Measurements from ENCODE around the gene SLC39A9. TPM values are rescaled to one million over a fixed set of nuclear protein-coding genes. Genes with fewer than 3 reads are reported as not detected.

SLC39A9 gene
- total and polyA plus RNA-seq, 2 experiments from 2014 or later, result 32.9 to 90.9 TPM

DNA sequence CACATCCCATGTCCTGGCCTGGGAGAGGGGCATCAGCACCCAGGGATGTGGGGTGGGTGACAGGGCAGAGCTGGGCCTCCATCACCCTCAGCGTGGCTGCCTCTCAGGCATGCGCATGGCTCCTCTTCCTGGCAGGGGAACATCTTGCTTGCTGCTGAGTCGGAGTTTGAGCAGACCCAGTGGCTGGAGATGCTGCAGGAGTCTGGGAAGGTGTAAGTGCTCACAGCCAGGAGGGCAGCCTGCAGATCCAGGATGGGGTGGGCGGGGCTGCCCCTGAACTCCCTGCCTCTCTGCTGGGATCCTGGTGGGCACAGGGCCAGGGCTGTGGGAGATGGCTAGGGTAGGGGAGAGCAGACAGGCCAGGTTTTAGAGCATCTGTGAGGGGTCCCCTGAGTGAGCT lies 102.2 kb downstream of the SLC39A9 start:
- in situ Hi-C loops (cut with MboI), result no loop called here
- Histone ChIP-seq H3K36me3 (ENCODE audit: low read depth) (no peaks in the 10 kb centered on the region), H2AFZ (no peak overlapping the region), H3K4me1 (ENCODE audit: insufficient read depth) (no peaks in the 10 kb centered on the region), H3K9ac (no peak overlapping the region), H3K27me3 (replicated peaks; ENCODE audit: insufficient read depth) (peaks cover 10% of the 10 kb centered on the region; the same call in 1 of the 2 replicates), H3K9me2 (ENCODE audit: insufficient read depth) (no peaks in the 10 kb centered on the region), H3K4me3 (no peak overlapping the region), H3K79me2 (ENCODE audit: insufficient read depth) (no peaks in the 10 kb centered on the region), H3K4me2 (ENCODE audit: unreplicated experiment) (no peak overlapping the region), H4K20me1 (ENCODE audit: insufficient read depth) (no peaks in the 10 kb centered on the region), H3K9me3 (ENCODE audit: low read depth) (no peaks in the 10 kb centered on the region), H3F3A (ENCODE audit: insufficient read depth) (no peaks in the 10 kb centered on the region), H3K27ac (no peak overlapping the region)
- no peak for DNase-seq
- 67 to 68% methylated on average over 4 of the region's 4 CpGs for WGBS, 2 experiments (ENCODE audit: low coverage in 1 of 2, low lambda C conversion rate in 2 of 2, missing lambda C conversion rate in 2 of 2)
- TF ChIP-seq EZH2phosphoT487 (IDR thresholded peaks at IDR 0.05; ENCODE audit: insufficient read depth, low read depth) (no peak), EZH2 (IDR thresholded peaks at IDR 0.05; ENCODE audit: insufficient read depth, poor library complexity, severe bottlenecking) (no peak)

DNA sequence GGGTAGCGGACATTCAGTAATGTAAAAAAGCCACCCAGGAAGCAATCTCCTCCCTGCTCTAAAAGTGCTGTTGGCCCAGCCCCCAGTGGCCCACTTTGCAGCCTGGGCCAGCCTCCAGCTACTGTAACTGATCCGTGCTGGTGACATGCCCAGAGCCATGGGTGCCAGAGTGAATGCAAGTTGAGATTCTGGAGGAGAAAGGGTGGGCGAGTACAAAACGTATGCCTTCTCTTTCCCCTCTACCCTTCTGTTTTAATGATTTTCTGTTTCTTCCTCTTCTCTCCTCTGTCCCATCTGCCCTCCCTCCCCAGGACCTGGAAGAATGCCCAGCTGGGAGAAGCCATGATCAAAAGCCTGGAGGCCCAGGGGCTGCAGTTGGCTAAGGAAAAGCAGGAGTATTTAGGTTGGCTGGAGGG lies 102.9 kb downstream of the SLC39A9 start:
- no peak for TF ChIP-seq EZH2phosphoT487 (IDR thresholded peaks at IDR 0.05; ENCODE audit: insufficient read depth, low read depth)
- no peak for TF ChIP-seq EZH2 (IDR thresholded peaks at IDR 0.05; ENCODE audit: insufficient read depth, poor library complexity, severe bottlenecking)
- H3K9ac ChIP-seq, result no peak overlapping the region
- H3K9me2 ChIP-seq (ENCODE audit: insufficient read depth), result no peaks in the 10 kb centered on the region
- H3K79me2 ChIP-seq (ENCODE audit: insufficient read depth), result no peaks in the 10 kb centered on the region
- H3K9me3 ChIP-seq (ENCODE audit: low read depth), result no peaks in the 10 kb centered on the region
- H3K4me3 ChIP-seq, result no peak overlapping the region
- in situ Hi-C loops (cut with MboI), result no loop called here
- no peak overlapping the region for H3K27ac ChIP-seq
- no peaks in the 10 kb centered on the region for H4K20me1 ChIP-seq (ENCODE audit: insufficient read depth)
- no peak overlapping the region for H2AFZ ChIP-seq
- DNase-seq, result no peak
- no peaks in the 10 kb centered on the region for H3F3A ChIP-seq (ENCODE audit: insufficient read depth)
- peaks cover 10% of the 10 kb centered on the region; the same call in 1 of the 2 replicates for H3K27me3 ChIP-seq (replicated peaks; ENCODE audit: insufficient read depth)
- no peak overlapping the region for H3K4me2 ChIP-seq (ENCODE audit: unreplicated experiment)
- no peaks in the 10 kb centered on the region for H3K36me3 ChIP-seq (ENCODE audit: low read depth)
- no peaks in the 10 kb centered on the region for H3K4me1 ChIP-seq (ENCODE audit: insufficient read depth)
- 25 to 34% methylated on average over 4 of the region's 4 CpGs for WGBS, 2 experiments (ENCODE audit: low coverage in 1 of 2, low lambda C conversion rate in 2 of 2, missing lambda C conversion rate in 2 of 2)

- WGBS, 2 experiments (ENCODE audit: low coverage in 1 of 2, low lambda C conversion rate in 2 of 2, missing lambda C conversion rate in 2 of 2), result 92 to 94% methylated on average over 1 of the region's 1 CpG
- H3K9me3 ChIP-seq (ENCODE audit: low read depth), result no peaks in the 10 kb centered on the region
- H3F3A ChIP-seq (ENCODE audit: insufficient read depth), result no peaks in the 10 kb centered on the region
- H3K4me1 ChIP-seq (ENCODE audit: insufficient read depth), result no peaks in the 10 kb centered on the region
- no peaks in the 10 kb centered on the region for H4K20me1 ChIP-seq (ENCODE audit: insufficient read depth)
- peaks cover 20% of the 10 kb centered on the region; the same call in 1 of the 2 replicates for H3K27me3 ChIP-seq (replicated peaks; ENCODE audit: insufficient read depth)
- H3K9me2 ChIP-seq (ENCODE audit: insufficient read depth), result no peaks in the 10 kb centered on the region
- no peak overlapping the region for H3K9ac ChIP-seq
- DNase-seq, result no peak
- no peak overlapping the region for H3K4me2 ChIP-seq (ENCODE audit: unreplicated experiment)
- TF ChIP-seq EZH2 (IDR thresholded peaks at IDR 0.05; ENCODE audit: insufficient read depth, poor library complexity, severe bottlenecking) (no peak), EZH2phosphoT487 (IDR thresholded peaks at IDR 0.05; ENCODE audit: insufficient read depth, low read depth) (no peak)
- in situ Hi-C loops (cut with MboI), result no loop called here
- no peak overlapping the region for H3K4me3 ChIP-seq
- no peak overlapping the region for H2AFZ ChIP-seq
- no peak overlapping the region for H3K27ac ChIP-seq
- H3K36me3 ChIP-seq (ENCODE audit: low read depth), result no peaks in the 10 kb centered on the region
- H3K79me2 ChIP-seq (ENCODE audit: insufficient read depth), result no peaks in the 10 kb centered on the region
These were observed 106.3 kb downstream of the SLC39A9 start for GRCh38 chr14:69504775-69505174.

GRCh38 chr14:69505338-69506240 lies 107.1 kb downstream of the SLC39A9 start:
- TF ChIP-seq EZH2 (IDR thresholded peaks at IDR 0.05; ENCODE audit: insufficient read depth, poor library complexity, severe bottlenecking) (no peak), EZH2phosphoT487 (IDR thresholded peaks at IDR 0.05; ENCODE audit: insufficient read depth, low read depth) (no peak)
- Histone ChIP-seq H2AFZ (no peak overlapping the region), H3K27me3 (replicated peaks; ENCODE audit: insufficient read depth) (peaks cover 22% of the 10 kb centered on the region; the same call in 1 of the 2 replicates), H3K4me3 (no peak overlapping the region), H3K4me1 (ENCODE audit: insufficient read depth) (no peaks in the 10 kb centered on the region), H4K20me1 (ENCODE audit: insufficient read depth) (no peaks in the 10 kb centered on the region), H3K9ac (no peak overlapping the region), H3K4me2 (ENCODE audit: unreplicated experiment) (no peak overlapping the region), H3K27ac (no peak overlapping the region), H3K79me2 (ENCODE audit: insufficient read depth) (no peaks in the 10 kb centered on the region), H3K9me3 (ENCODE audit: low read depth) (no peaks in the 10 kb centered on the region), H3K9me2 (ENCODE audit: insufficient read depth) (no peaks in the 10 kb centered on the region), H3K36me3 (ENCODE audit: low read depth) (no peaks in the 10 kb centered on the region), H3F3A (ENCODE audit: insufficient read depth) (no peaks in the 10 kb centered on the region)
- no peak for DNase-seq
- in situ Hi-C loops (cut with MboI), result no loop called here
- 63 to 80% methylated on average over 8 of the region's 8 CpGs for WGBS, 2 experiments (ENCODE audit: low coverage in 1 of 2, low lambda C conversion rate in 2 of 2, missing lambda C conversion rate in 2 of 2)
